HG03045 (cell line): ENCODE measurements around the gene NT5C1A.

ENCODE experiments used
- ATAC-seq: cut with Tn5 transposase; IDR thresholded peaks from one replicate; pipeline ENCODE4 v1.9.1; 2021; ENCODE audit warnings: mild to moderate bottlenecking, moderate library complexity; ENCODE audit not compliant: unreplicated experiment

Gene NT5C1A

GRCh38 chr1:39639305-39640130, 32.4 kb downstream of the NT5C1A start, which contains the start of gene HEYL:
Gene HEYL, minus strand, starts transcription at chr1:39639643. Its CDS starts 18 bp downstream, at chr1:39639625.
- no peak for ATAC-seq

- no peak for ATAC-seq
Observed at GRCh38 chr1:39638965-39639304, 33.0 kb downstream of the NT5C1A start.

DNA sequence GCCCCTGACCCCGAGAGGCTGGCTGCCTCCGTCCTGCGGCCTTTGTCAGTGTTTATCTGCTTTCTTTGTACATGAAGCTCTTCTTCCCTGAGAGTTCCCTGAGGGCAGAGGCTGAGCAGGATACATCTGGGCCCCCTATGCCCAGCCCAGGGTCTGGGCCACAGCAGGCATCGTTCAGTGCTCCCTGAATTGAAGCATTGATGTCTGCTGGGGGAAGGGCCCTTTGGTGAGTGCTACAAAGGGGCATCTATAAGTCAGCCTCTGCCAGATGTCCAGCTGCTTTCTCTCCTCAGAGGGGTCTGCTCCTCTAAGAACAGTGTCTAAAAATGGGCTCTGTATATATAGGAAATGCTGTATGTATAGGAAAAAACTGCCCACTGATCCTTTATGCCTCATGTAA, 34.5 kb downstream of the NT5C1A start:
- no peak for ATAC-seq

- no peak for ATAC-seq
Observed at GRCh38 chr1:39635871-39636210, 36.1 kb downstream of the NT5C1A start.

GRCh38 chr1:39635205-39635870, 36.6 kb downstream of the NT5C1A start:
- no peak for ATAC-seq

GRCh38 chr1:39633422-39633821, 38.5 kb downstream of the NT5C1A start:
- ATAC-seq = no peak

- no peak for ATAC-seq
Observed at GRCh38 chr1:39632682-39633417, 39.1 kb downstream of the NT5C1A start.

- no peak for ATAC-seq
Observed at GRCh38 chr1:39632323-39632681, 39.6 kb downstream of the NT5C1A start.

DNA sequence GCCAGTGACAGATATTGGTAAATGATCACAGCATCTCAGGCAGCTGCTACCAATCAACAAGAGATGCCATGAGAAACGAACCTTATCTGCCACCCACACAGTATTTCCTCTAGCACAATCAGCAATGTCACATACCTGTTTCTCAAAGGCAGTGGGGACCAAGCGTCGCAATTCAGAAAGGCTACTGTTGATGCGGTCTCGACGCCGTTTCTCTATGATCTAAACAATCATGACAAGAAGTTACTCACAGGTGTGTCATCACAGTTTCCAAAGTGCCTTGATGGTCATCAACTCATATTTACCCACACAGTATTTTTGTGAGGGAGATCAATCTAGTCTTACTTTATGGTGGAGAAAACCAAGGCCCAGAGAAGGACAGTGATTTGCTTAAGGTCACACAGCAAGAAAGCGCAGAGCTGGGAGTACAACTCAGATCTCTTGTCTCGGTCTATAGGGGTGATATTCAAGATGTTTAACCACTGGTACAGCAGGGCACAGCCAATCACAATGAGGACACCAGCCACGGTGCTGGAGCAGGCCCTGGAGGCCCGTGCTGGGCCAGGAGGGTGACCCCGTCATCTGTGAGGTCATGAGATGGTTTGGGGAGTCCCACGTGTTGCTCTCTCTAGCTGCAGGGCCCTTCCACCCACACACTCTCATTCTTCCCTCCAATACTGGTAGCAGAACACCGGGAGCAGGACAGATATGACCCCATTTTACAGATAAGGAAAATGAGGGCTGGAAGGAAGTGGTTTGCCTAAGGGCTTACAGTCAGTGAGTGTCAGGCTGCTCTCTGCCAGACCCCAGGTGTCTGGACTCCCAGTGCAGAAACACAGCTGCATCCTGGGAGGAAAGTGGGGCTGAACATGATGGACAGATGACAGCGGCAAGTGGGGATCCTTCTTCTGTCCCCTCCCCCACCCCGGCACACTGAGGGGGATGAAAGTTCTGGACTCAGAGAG, 40.3 kb downstream of the NT5C1A start:
- no peak for ATAC-seq

- no peak for ATAC-seq
Observed at GRCh38 chr1:39628807-39629350, 43.0 kb downstream of the NT5C1A start.

GRCh38 chr1:39626646-39627045, 45.3 kb downstream of the NT5C1A start:
- ATAC-seq = no peak

GRCh38 chr1:39625462-39626273, 46.2 kb downstream of the NT5C1A start:
- no peak for ATAC-seq

GRCh38 chr1:39625009-39625408, 46.9 kb downstream of the NT5C1A start:
- ATAC-seq = no peak

DNA sequence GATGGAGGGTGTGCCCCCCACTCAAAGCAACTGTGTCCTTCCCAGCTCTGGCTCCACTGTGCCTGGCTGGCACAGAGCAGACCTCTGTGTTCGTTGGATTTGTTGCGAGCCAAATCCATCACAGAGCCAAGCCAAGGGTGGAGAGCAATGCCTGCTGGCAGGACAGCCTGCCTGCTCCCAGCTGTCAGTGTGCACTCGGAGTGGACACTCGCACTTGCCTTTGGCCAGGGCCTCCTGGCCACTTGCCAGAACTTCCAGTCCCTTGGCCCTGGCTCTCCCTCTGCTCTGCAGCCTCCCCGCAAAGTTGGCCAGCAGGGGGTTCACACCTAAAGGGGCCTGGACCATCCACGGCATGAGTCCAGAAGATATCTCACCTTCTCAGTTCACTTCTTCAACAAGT, 48.9 kb downstream of the NT5C1A start:
- ATAC-seq = no peak

GRCh38 chr1:39622427-39622826, 49.5 kb downstream of the NT5C1A start:
- no peak for ATAC-seq

DNA sequence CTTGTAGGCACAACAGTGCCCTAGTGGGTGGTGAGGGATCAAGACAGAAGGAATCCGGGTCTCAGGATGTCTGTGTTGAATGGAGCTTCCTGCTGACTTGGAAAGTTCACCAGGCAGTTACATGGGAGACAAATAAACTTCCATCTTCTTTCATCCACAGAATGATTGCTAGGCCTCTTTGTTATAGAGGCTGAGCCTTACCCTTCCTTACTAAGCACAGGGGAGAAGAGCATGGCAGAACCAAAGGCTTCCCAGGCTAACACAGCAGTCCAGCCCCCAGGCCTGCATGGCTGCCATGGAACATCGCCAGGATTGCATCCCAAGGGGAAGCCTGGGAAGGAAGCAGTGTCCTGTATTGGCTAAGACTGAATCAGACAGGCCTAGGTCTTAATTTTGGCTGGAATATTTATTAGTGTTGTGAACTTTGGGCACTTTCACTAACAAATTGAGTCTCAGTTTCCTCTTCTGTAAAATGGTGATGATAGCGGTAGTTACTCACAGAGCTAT, 51.2 kb downstream of the NT5C1A start:
- ATAC-seq = no peak

DNA sequence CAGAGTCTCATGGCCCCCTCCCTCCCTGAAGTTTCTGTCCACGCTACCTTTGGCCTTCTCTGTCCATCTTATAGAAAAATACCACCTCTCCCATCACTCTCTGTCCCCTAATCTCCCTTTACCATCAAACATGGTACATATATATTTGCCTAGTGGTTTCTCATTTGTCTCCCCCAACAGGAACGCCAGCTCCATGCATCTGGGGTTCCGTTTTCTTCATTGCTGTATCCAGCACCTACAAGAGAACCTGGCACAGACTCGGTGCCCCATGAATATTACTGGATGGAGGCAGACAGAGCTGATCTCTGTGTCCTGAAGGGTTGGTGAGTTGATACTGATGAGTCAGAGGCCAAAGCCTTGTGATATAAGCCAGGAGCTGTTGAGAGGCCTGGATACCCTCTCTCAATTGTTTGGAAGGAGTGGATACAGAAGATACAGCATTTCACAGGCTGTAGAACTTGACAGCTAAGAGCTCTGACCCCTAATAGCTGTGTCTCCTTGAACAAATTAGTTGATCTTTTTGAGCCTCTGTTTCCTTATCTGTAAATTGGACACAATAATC, 54.3 kb downstream of the NT5C1A start:
- no peak for ATAC-seq

DNA sequence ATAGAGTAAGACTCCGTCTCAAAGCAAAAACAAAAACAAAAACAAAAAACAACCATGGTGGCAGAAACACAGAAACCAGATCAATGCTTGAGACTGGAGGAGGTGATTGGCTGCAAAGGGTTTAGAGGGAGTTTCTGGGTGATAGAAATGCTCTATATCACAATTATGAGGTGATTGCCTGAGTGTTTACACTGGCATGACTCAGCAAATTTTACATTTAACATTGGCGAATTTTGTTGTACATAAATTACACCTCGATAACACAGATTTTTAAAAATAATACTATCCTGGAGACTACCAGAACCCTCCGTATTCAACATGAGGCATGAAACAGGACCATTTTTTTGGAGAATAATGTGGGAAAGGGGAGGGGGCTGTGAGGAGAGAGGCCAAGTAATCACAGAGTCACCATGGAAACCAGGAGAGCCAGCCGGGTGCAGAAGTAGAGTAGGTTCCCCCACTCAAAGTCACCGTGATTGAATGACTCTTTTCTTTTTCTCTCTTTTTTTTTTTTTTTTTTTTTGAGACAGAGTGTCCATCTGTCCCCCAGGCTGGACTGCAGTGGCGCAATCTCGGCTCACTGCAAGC, 56.7 kb downstream of the NT5C1A start:
- no peak for ATAC-seq

DNA sequence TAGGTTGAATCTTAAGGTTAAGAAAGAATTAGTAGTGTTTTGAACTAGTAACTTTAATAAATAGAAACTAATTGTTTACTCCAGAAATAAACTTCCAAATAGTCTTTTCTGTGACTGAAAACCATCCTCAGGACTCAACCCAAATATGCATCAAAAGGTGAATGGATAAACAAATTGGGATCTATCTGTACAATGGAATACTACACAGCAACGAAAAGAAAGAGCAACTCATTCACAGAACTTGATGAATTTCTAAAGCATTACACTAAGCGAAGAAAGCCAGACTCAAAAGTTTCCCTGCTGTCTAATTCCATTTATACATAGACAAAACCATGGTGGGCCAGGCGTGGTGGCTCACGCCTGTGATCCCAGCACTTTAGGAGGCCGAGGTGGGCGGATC, 57.4 kb downstream of the NT5C1A start:
- no peak for ATAC-seq
